OCI-LY7 (cell line): Measurements from ENCODE around the gene DEFB124. TPM values are rescaled to one million over a fixed set of nuclear protein-coding genes. Genes with fewer than 3 reads are reported as not detected.

Experiments
- BruUV-seq: library from RNA; stranded (reverse); fragments of 400-500 nt; replicated peaks from 2 replicates; lab custom pipeline; 2021; lab: Mats Ljungman, UMichigan
- CTCF ChIA-PET: fragments of 300-600 bp; sonication (Branson Sonifier 250); formaldehyde crosslinking; loops from one replicate; lab custom pipeline; 2022; ENCODE audit warnings: antibody characterized with exemption; ENCODE audit not compliant: unreplicated experiment; lab: Charles Lee
- POLR2A ChIA-PET: fragments of 300-600 bp; sonication (Branson Sonifier 250); formaldehyde crosslinking; loops from one replicate; lab custom pipeline; 2022; ENCODE audit warnings: antibody characterized with exemption; lab: Charles Lee
- DNase-seq: peaks from one replicate; pipeline ENCODE4 v3.0.0-alpha.2; 2015; ENCODE audit warnings: low spot score
- H2AFZ ChIP-seq: fragments of 200-600 bp; sonication (generic), shearing (Covaris generic); 2 replicates; pipeline ENCODE4 v1.6.1; 2014; ENCODE audit warnings: mild to moderate bottlenecking, antibody characterized with exemption, low read length, moderate library complexity
- H3K27ac ChIP-seq: fragments of 200-600 bp; sonication (generic); 2 replicates; pipeline ENCODE4 v1.5.1; 2014; ENCODE audit warnings: mixed run types, low read depth, mild to moderate bottlenecking, moderate library complexity, low read length, inconsistent platforms; ENCODE audit not compliant: poor library complexity, severe bottlenecking
- H3K36me3 ChIP-seq: fragments of 200-600 bp; sonication (generic); 2 replicates; pipeline ENCODE4 v1.6.1; 2014; ENCODE audit warnings: mild to moderate bottlenecking, antibody characterized with exemption, low read length, moderate library complexity, mixed read lengths; ENCODE audit not compliant: insufficient read depth
- H3K4me1 ChIP-seq: fragments of 200-600 bp; sonication (generic); 2 replicates; pipeline ENCODE4 v1.5.1; 2014; ENCODE audit warnings: mild to moderate bottlenecking, low read length; ENCODE audit not compliant: insufficient read depth, poor library complexity, severe bottlenecking
- H3K4me2 ChIP-seq: fragments of 200-600 bp; sonication (generic); 2 replicates; pipeline ENCODE4 v1.6.1; 2014; ENCODE audit warnings: mild to moderate bottlenecking, low read length
- H3K4me3 ChIP-seq: fragments of 200-600 bp; sonication (generic); 2 replicates; pipeline ENCODE4 v1.5.1; 2014; ENCODE audit warnings: mild to moderate bottlenecking, low read depth, low read length; ENCODE audit not compliant: poor library complexity, severe bottlenecking
- H3K79me2 ChIP-seq: fragments of 200-600 bp; sonication (generic); 2 replicates; pipeline ENCODE4 v1.6.1; 2016; ENCODE audit warnings: low read depth, mild to moderate bottlenecking, low read length, moderate library complexity, mixed read lengths; ENCODE audit not compliant: insufficient read depth
- H3K9me2 ChIP-seq: fragments of 200-600 bp; sonication (generic); 2 replicates; pipeline ENCODE4 v1.6.1; 2016; ENCODE audit warnings: mild to moderate bottlenecking, low read length, mixed read lengths; ENCODE audit not compliant: insufficient read depth
- H3K9me3 ChIP-seq: fragments of 200-600 bp; sonication (generic); 2 replicates; pipeline ENCODE4 v1.6.1; 2014; ENCODE audit warnings: mild to moderate bottlenecking, mixed run types, low read length, mixed read lengths
- H4K20me1 ChIP-seq: fragments of 200-600 bp; sonication (generic); 2 replicates; pipeline ENCODE4 v1.6.1; 2014; ENCODE audit warnings: mild to moderate bottlenecking, antibody characterized with exemption, low read length, moderate library complexity, mixed read lengths; ENCODE audit not compliant: insufficient read depth
- EZH2phosphoT487 ChIP-seq: fragments of 200-600 bp; sonication (generic); IDR thresholded peaks from 2 replicates; pipeline ENCODE4 v1.6.1; 2018; ENCODE audit warnings: low read depth, borderline replicate concordance, mild to moderate bottlenecking, mixed run types, antibody characterized with exemption, low read length, moderate library complexity, mixed read lengths
- intact Hi-C: fragments of 100-400 bp; cut with micrococcal nuclease; formaldehyde crosslinking; loops from one replicate; pipeline ENCODE4 v1.10.0; 2022; ENCODE audit not compliant: unreplicated experiment
- total RNA-seq, 2 experiments: library from RNA; depleted of rRNA in 1 of 2; stranded (reverse); fragments of >200 nt in 1 of 2; shearing (Covaris generic) in 1 of 2; gene quantifications; 2 replicates each; pipeline ENCODE4 v1.2.3, GENCODE V29; 2014 to 2022
- TF ChIP-seq, protein P1 (sequence below): fragments of 200-600 bp; sonication (generic); conservative IDR thresholded peaks from 2 replicates; pipeline ENCODE4 v1.5.1; 2014; ENCODE audit warnings: mild to moderate bottlenecking, antibody characterized with exemption, low read length, moderate library complexity, mixed read lengths

The DEFB124 gene
- total RNA-seq, 2 experiments from 2014 or later, result not detected

GRCh38 chr20:31454361-31454760 lies 20.6 kb downstream of the DEFB124 start:
- no peak overlapping the region for H2AFZ ChIP-seq
- intact Hi-C loops, result no loop called here
- POLR2A ChIA-PET, result interaction anchor here (0.7 kb wide), 1 partner anchor 44 kb away, joined by 5 read pairs; no protein-coding TSS in a partner anchor
- no peak overlapping the region for H3K27ac ChIP-seq
- no peaks in the 10 kb centered on the region for H3K9me3 ChIP-seq
- CTCF ChIA-PET, result no interaction called here
- no peaks in the 10 kb centered on the region for H3K9me2 ChIP-seq
- no peak overlapping the region for H3K4me2 ChIP-seq
- no peaks in the 10 kb centered on the region for H3K79me2 ChIP-seq
- no peaks in the 10 kb centered on the region for H3K4me1 ChIP-seq
- DNase-seq, result no peak
- no peaks in the 10 kb centered on the region for H3K36me3 ChIP-seq
- H3K4me3 ChIP-seq, result no peak overlapping the region
- no TSS peak for BruUV-seq
- no peaks in the 10 kb centered on the region for H4K20me1 ChIP-seq
- TF ChIP-seq EZH2phosphoT487, result no peak
- TF ChIP-seq, protein P1, sequence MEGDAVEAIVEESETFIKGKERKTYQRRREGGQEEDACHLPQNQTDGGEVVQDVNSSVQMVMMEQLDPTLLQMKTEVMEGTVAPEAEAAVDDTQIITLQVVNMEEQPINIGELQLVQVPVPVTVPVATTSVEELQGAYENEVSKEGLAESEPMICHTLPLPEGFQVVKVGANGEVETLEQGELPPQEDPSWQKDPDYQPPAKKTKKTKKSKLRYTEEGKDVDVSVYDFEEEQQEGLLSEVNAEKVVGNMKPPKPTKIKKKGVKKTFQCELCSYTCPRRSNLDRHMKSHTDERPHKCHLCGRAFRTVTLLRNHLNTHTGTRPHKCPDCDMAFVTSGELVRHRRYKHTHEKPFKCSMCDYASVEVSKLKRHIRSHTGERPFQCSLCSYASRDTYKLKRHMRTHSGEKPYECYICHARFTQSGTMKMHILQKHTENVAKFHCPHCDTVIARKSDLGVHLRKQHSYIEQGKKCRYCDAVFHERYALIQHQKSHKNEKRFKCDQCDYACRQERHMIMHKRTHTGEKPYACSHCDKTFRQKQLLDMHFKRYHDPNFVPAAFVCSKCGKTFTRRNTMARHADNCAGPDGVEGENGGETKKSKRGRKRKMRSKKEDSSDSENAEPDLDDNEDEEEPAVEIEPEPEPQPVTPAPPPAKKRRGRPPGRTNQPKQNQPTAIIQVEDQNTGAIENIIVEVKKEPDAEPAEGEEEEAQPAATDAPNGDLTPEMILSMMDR, result no peak

GRCh38 chr20:31452575-31452974 lies 22.4 kb downstream of the DEFB124 start:
- H3K9me2 ChIP-seq, result no peaks in the 10 kb centered on the region
- TF ChIP-seq, protein P1, result no peak
- TF ChIP-seq EZH2phosphoT487, result no peak
- H4K20me1 ChIP-seq, result no peaks in the 10 kb centered on the region
- H3K4me3 ChIP-seq, result no peak overlapping the region
- no TSS peak for BruUV-seq
- POLR2A ChIA-PET, result no interaction called here
- no peak overlapping the region for H2AFZ ChIP-seq
- H3K9me3 ChIP-seq, result no peaks in the 10 kb centered on the region
- DNase-seq, result no peak
- H3K79me2 ChIP-seq, result no peaks in the 10 kb centered on the region
- H3K36me3 ChIP-seq, result no peaks in the 10 kb centered on the region
- intact Hi-C loops, result no loop called here
- no peak overlapping the region for H3K4me2 ChIP-seq
- no peak overlapping the region for H3K27ac ChIP-seq
- CTCF ChIA-PET, result no interaction called here
- no peaks in the 10 kb centered on the region for H3K4me1 ChIP-seq

GRCh38 chr20:31449511-31450414 lies 25.2 kb downstream of the DEFB124 start:
- H3K27ac ChIP-seq, result no peak overlapping the region
- DNase-seq, result no peak
- CTCF ChIA-PET, result no interaction called here
- no peak for TF ChIP-seq EZH2phosphoT487
- TF ChIP-seq, protein P1, result no peak
- no peaks in the 10 kb centered on the region for H3K9me2 ChIP-seq
- intact Hi-C loops, result no loop called here
- BruUV-seq, result no TSS peak
- H3K9me3 ChIP-seq, result no peaks in the 10 kb centered on the region
- POLR2A ChIA-PET, result interaction anchor here (1.1 to 1.2 kb wide), 2 partner anchors 25 kb away, joined by 3 read pairs; partner anchors contain the start of genes DEFB124 and REM1
- H3K4me2 ChIP-seq, result no peak overlapping the region
- no peak overlapping the region for H3K4me3 ChIP-seq
- H2AFZ ChIP-seq, result no peak overlapping the region
- H3K4me1 ChIP-seq, result no peaks in the 10 kb centered on the region
- H3K79me2 ChIP-seq, result no peaks in the 10 kb centered on the region
- H4K20me1 ChIP-seq, result no peaks in the 10 kb centered on the region
- no peaks in the 10 kb centered on the region for H3K36me3 ChIP-seq
